WI38 (cell line): Measurements from ENCODE around the gene NEK5.

Source experiments
- H3K4me3 ChIP-seq: 2 replicates; pipeline ENCODE4 v1.5.1; 2011; ENCODE audit warnings: low read depth, mild to moderate bottlenecking, control low read depth, low read length
- CTCF ChIP-seq: IDR thresholded peaks from 2 replicates; pipeline ENCODE4 v1.5.1; 2012; ENCODE audit warnings: low read depth, mild to moderate bottlenecking, control low read depth, low read length

NEK5 gene

GRCh38 chr13:52156724-52157261 lies 27.9 kb upstream of the NEK5 start:
- H3K4me3 ChIP-seq = no peak overlapping the region
- TF ChIP-seq CTCF = no peak

- no peak for TF ChIP-seq CTCF
- no peak overlapping the region for H3K4me3 ChIP-seq
These were observed 26.3 kb upstream of the NEK5 start for GRCh38 chr13:52155177-52155576.

- H3K4me3 ChIP-seq = no peak overlapping the region
- TF ChIP-seq CTCF = no peak
These were observed 18.4 kb upstream of the NEK5 start for GRCh38 chr13:52147225-52147624.

GRCh38 chr13:52141299-52141698 lies 12.4 kb upstream of the NEK5 start:
- no peak for TF ChIP-seq CTCF
- H3K4me3 ChIP-seq = no peak overlapping the region

GRCh38 chr13:52137489-52137888 lies 8.6 kb upstream of the NEK5 start:
- no peak overlapping the region for H3K4me3 ChIP-seq
- TF ChIP-seq CTCF = no peak

GRCh38 chr13:52136763-52137162 lies 7.9 kb upstream of the NEK5 start:
- TF ChIP-seq CTCF = no peak
- H3K4me3 ChIP-seq = no peak overlapping the region

GRCh38 chr13:52130641-52131040 lies 1.8 kb upstream of the NEK5 start:
- H3K4me3 ChIP-seq = no peak overlapping the region
- TF ChIP-seq CTCF = no peak
